IPS-18a (cell line): ENCODE results near the gene ATP8A2.

Experiments used
- H3K27ac ChIP-seq: one replicate; pipeline ENCODE4 v1.5.1; 2013; ENCODE audit warnings: low read length
- H3K27me3 ChIP-seq: one replicate; pipeline ENCODE4 v1.6.1; 2013; ENCODE audit warnings: mild to moderate bottlenecking, low read length; ENCODE audit not compliant: control insufficient read depth, insufficient read depth
- H3K36me3 ChIP-seq: one replicate; pipeline ENCODE4 v1.6.1; 2013; ENCODE audit warnings: low read depth, low read length; ENCODE audit not compliant: control insufficient read depth
- H3K4me1 ChIP-seq: one replicate; pipeline ENCODE4 v1.6.1; 2013; ENCODE audit warnings: low read depth, low read length; ENCODE audit not compliant: control insufficient read depth
- H3K4me3 ChIP-seq: one replicate; pipeline ENCODE4 v1.5.1; 2013; ENCODE audit warnings: low read length
- H3K9ac ChIP-seq: one replicate; pipeline ENCODE4 v1.6.1; 2013; ENCODE audit warnings: mild to moderate bottlenecking, low read length, moderate library complexity
- H3K9me3 ChIP-seq: one replicate; pipeline ENCODE4 v1.6.1; 2013; ENCODE audit warnings: low read depth, low read length; ENCODE audit not compliant: control insufficient read depth

Gene ATP8A2

GRCh38 chr13:25422153-25422552 lies 50.4 kb downstream of the ATP8A2 start:
- H3K9ac ChIP-seq = no peak overlapping the region
- no peaks in the 10 kb centered on the region for H3K36me3 ChIP-seq
- H3K9me3 ChIP-seq = no peaks in the 10 kb centered on the region
- peaks cover 14% of the 10 kb centered on the region for H3K4me1 ChIP-seq
- no peak overlapping the region for H3K27ac ChIP-seq
- H3K27me3 ChIP-seq = no peaks in the 10 kb centered on the region
- no peak overlapping the region for H3K4me3 ChIP-seq

- Histone ChIP-seq H3K9ac (no peak overlapping the region), H3K27ac (no peak overlapping the region)
Observed at GRCh38 chr13:25423831-25424230, 52.1 kb downstream of the ATP8A2 start.

GRCh38 chr13:25429466-25429865 lies 57.7 kb downstream of the ATP8A2 start:
- no peaks in the 10 kb centered on the region for H3K27me3 ChIP-seq

More at GRCh38 chr13:25423831-25424230, 52.1 kb downstream of the ATP8A2 start:
- no peaks in the 10 kb centered on the region for H3K9me3 ChIP-seq
- no peaks in the 10 kb centered on the region for H3K27me3 ChIP-seq
- no peaks in the 10 kb centered on the region for H3K36me3 ChIP-seq
- H3K4me1 ChIP-seq = peaks cover 14% of the 10 kb centered on the region
- no peak overlapping the region for H3K4me3 ChIP-seq

GRCh38 chr13:25432691-25433090 lies 60.9 kb downstream of the ATP8A2 start:
- Histone ChIP-seq H3K27ac (no peak overlapping the region), H3K36me3 (no peaks in the 10 kb centered on the region), H3K4me1 (no peaks in the 10 kb centered on the region), H3K27me3 (no peaks in the 10 kb centered on the region), H3K9me3 (no peaks in the 10 kb centered on the region), H3K4me3 (no peak overlapping the region), H3K9ac (no peak overlapping the region)

More at GRCh38 chr13:25429466-25429865, 57.7 kb downstream of the ATP8A2 start:
- Histone ChIP-seq H3K36me3 (no peaks in the 10 kb centered on the region), H3K4me3 (no peak overlapping the region), H3K27ac (no peak overlapping the region), H3K9me3 (no peaks in the 10 kb centered on the region), H3K4me1 (no peaks in the 10 kb centered on the region), H3K9ac (no peak overlapping the region)

- H3K9ac ChIP-seq = no peak overlapping the region
- no peak overlapping the region for H3K4me3 ChIP-seq
- no peaks in the 10 kb centered on the region for H3K4me1 ChIP-seq
- no peaks in the 10 kb centered on the region for H3K36me3 ChIP-seq
- H3K9me3 ChIP-seq = no peaks in the 10 kb centered on the region
- no peak overlapping the region for H3K27ac ChIP-seq
- no peaks in the 10 kb centered on the region for H3K27me3 ChIP-seq
Observed at GRCh38 chr13:25440061-25440460, 68.3 kb downstream of the ATP8A2 start.

GRCh38 chr13:25446261-25446660 lies 74.5 kb downstream of the ATP8A2 start:
- Histone ChIP-seq H3K4me3 (no peak overlapping the region), H3K27me3 (no peaks in the 10 kb centered on the region), H3K36me3 (no peaks in the 10 kb centered on the region), H3K4me1 (no peaks in the 10 kb centered on the region), H3K9me3 (no peaks in the 10 kb centered on the region), H3K27ac (no peak overlapping the region), H3K9ac (no peak overlapping the region)

- Histone ChIP-seq H3K9ac (no peak overlapping the region), H3K9me3 (no peaks in the 10 kb centered on the region), H3K36me3 (no peaks in the 10 kb centered on the region), H3K27me3 (no peaks in the 10 kb centered on the region), H3K27ac (no peak overlapping the region), H3K4me3 (no peak overlapping the region), H3K4me1 (no peaks in the 10 kb centered on the region)
Observed at GRCh38 chr13:25447396-25447795, 75.6 kb downstream of the ATP8A2 start.

GRCh38 chr13:25453850-25454365 lies 82.1 kb downstream of the ATP8A2 start:
- H3K27me3 ChIP-seq = no peaks in the 10 kb centered on the region
- no peak overlapping the region for H3K27ac ChIP-seq
- no peak overlapping the region for H3K4me3 ChIP-seq
- H3K4me1 ChIP-seq = no peaks in the 10 kb centered on the region
- no peaks in the 10 kb centered on the region for H3K36me3 ChIP-seq
- H3K9me3 ChIP-seq = no peaks in the 10 kb centered on the region
- no peak overlapping the region for H3K9ac ChIP-seq

- Histone ChIP-seq H3K9ac (no peak overlapping the region), H3K27ac (no peak overlapping the region), H3K36me3 (no peaks in the 10 kb centered on the region), H3K4me3 (no peak overlapping the region), H3K9me3 (no peaks in the 10 kb centered on the region), H3K27me3 (no peaks in the 10 kb centered on the region), H3K4me1 (no peaks in the 10 kb centered on the region)
Observed at GRCh38 chr13:25455146-25455545, 83.4 kb downstream of the ATP8A2 start.

GRCh38 chr13:25457566-25457965 lies 85.8 kb downstream of the ATP8A2 start:
- no peak overlapping the region for H3K4me3 ChIP-seq
- H3K36me3 ChIP-seq = no peaks in the 10 kb centered on the region
- H3K4me1 ChIP-seq = no peaks in the 10 kb centered on the region
- H3K9me3 ChIP-seq = no peaks in the 10 kb centered on the region
- H3K27ac ChIP-seq = no peak overlapping the region
- H3K9ac ChIP-seq = no peak overlapping the region
- H3K27me3 ChIP-seq = no peaks in the 10 kb centered on the region

- no peaks in the 10 kb centered on the region for H3K36me3 ChIP-seq
- H3K4me1 ChIP-seq = no peaks in the 10 kb centered on the region
- no peak overlapping the region for H3K27ac ChIP-seq
- H3K27me3 ChIP-seq = no peaks in the 10 kb centered on the region
- no peaks in the 10 kb centered on the region for H3K9me3 ChIP-seq
- no peak overlapping the region for H3K4me3 ChIP-seq
- no peak overlapping the region for H3K9ac ChIP-seq
Observed at GRCh38 chr13:25462301-25463125, 90.7 kb downstream of the ATP8A2 start.

- Histone ChIP-seq H3K4me1 (no peaks in the 10 kb centered on the region), H3K27me3 (peaks cover 9% of the 10 kb centered on the region), H3K9me3 (no peaks in the 10 kb centered on the region), H3K4me3 (no peak overlapping the region), H3K27ac (no peak overlapping the region), H3K9ac (no peak overlapping the region), H3K36me3 (no peaks in the 10 kb centered on the region)
Observed at GRCh38 chr13:25463496-25463895, 91.7 kb downstream of the ATP8A2 start.
